Activated CD4-positive, alpha-beta T cell treated with anti-CD3 and anti-CD28 coated beads, Interleukin-2, amount 10 ng/mL, durations not matched to agents 7 days and 5 days (primary cell): ENCODE measurements around the gene CCDC159. TPM values are rescaled to one million over a fixed set of nuclear protein-coding genes. Genes with fewer than 3 reads are reported as not detected.
"Not testable (repeated sequence)": the region's sequence is repeated elsewhere in the genome, so short reads cannot be mapped to it uniquely, and the experiment has no call there.

ENCODE experiments used
- CTCF ChIA-PET: fragments of 350-600 bp; sonication (Branson Sonifier 250); formaldehyde crosslinking; loops from one replicate; lab custom pipeline; 2021; ENCODE audit warnings: antibody characterized with exemption; lab: Charles Lee
- POLR2A ChIA-PET: fragments of 350-600 bp; sonication (Branson Sonifier 250); formaldehyde crosslinking; loops from one replicate; lab custom pipeline; 2021; ENCODE audit warnings: antibody characterized with exemption; lab: Charles Lee
- DNase-seq: peaks from one replicate; pipeline ENCODE4 v3.0.0-alpha.2; 2020
- H3K27ac Mint-ChIP-seq: one replicate; pipeline ENCODE4 v1.8.0; 2021; ENCODE audit warnings: mild to moderate bottlenecking, moderate library complexity, mixed read lengths
- H3K27me3 Mint-ChIP-seq: one replicate; pipeline ENCODE4 v1.8.0; 2021; ENCODE audit warnings: mixed read lengths
- H3K36me3 Mint-ChIP-seq: one replicate; pipeline ENCODE4 v1.8.0; 2021; ENCODE audit warnings: low read depth, mixed read lengths
- H3K4me1 Mint-ChIP-seq: one replicate; pipeline ENCODE4 v1.8.0; 2021; ENCODE audit warnings: mixed read lengths
- H3K4me3 Mint-ChIP-seq: one replicate; pipeline ENCODE4 v1.8.0; 2021; ENCODE audit warnings: mild to moderate bottlenecking, moderate library complexity, mixed read lengths
- H3K9me3 Mint-ChIP-seq: one replicate; pipeline ENCODE4 v1.8.0; 2021; ENCODE audit warnings: mixed read lengths
- total RNA-seq, 2 experiments: library from RNA; stranded (reverse); gene quantifications; one replicate each; pipeline ENCODE4 v1.2.3, GENCODE V29; 2021

The CCDC159 gene
- total RNA-seq, 2 experiments from 2014 or later: 18.0 to 20.5 TPM

- CTCF ChIA-PET: interaction anchor here (0.6 to 2.0 kb wide), 12 partner anchors 8 to 161 kb away, joined by 3 to 12 read pairs (median 4); partner anchors contain the start of genes CCDC159, ODAD3, PRKCSH and TMEM205
- Mint-ChIP-seq H3K27me3 (no peaks in the 10 kb centered on the region), H3K4me1 (peaks cover 35% of the 10 kb centered on the region), H3K27ac (no peak overlapping the region), H3K36me3 (peaks cover 18% of the 10 kb centered on the region), H3K9me3 (peaks cover 2% of the 10 kb centered on the region), H3K4me3 (no peak overlapping the region)
- POLR2A ChIA-PET: interaction anchor here (0.6 to 1.5 kb wide), 4 partner anchors 15 to 680 kb away, joined by 3 to 5 read pairs (median 3); partner anchors contain the start of genes CCDC159 and TMEM205
- peak; percentile 88 for DNase-seq
Observed at GRCh38 chr19:11375143-11375948, 29.0 kb downstream of the CCDC159 start.

- H3K27me3 Mint-ChIP-seq: peaks cover 4% of the 10 kb centered on the region
- peak overlapping the region; percentile 82 for H3K27ac Mint-ChIP-seq
- peaks cover 48% of the 10 kb centered on the region for H3K4me1 Mint-ChIP-seq
- H3K9me3 Mint-ChIP-seq: peaks cover 2% of the 10 kb centered on the region
- POLR2A ChIA-PET: no interaction called here
- CTCF ChIA-PET: interaction anchor here (0.7 to 1.6 kb wide), 9 partner anchors 9 to 119 kb away, joined by 3 to 10 read pairs (median 4); partner anchors contain the start of genes ODAD3 and PRKCSH
- peak overlapping the region; percentile 47 for H3K4me3 Mint-ChIP-seq
- DNase-seq: peak; percentile 47
- peaks cover 18% of the 10 kb centered on the region for H3K36me3 Mint-ChIP-seq
Observed at GRCh38 chr19:11377237-11377636, 30.9 kb downstream of the CCDC159 start.

- DNase-seq: no peak
- ChIA-PET POLR2A (no interaction called here), CTCF (interaction anchor here (0.7 to 1.6 kb wide), 8 partner anchors 9 to 105 kb away, joined by 3 to 10 read pairs (median 3); no protein-coding TSS in a partner anchor)
- Mint-ChIP-seq H3K9me3 (peaks cover 2% of the 10 kb centered on the region), H3K27me3 (peaks cover 7% of the 10 kb centered on the region), H3K27ac (peak overlapping the region; percentile 22), H3K4me3 (no peak overlapping the region), H3K36me3 (peaks cover 18% of the 10 kb centered on the region), H3K4me1 (peaks cover 52% of the 10 kb centered on the region)
Observed at GRCh38 chr19:11377756-11378155, 31.4 kb downstream of the CCDC159 start.

GRCh38 chr19:11378319-11379189 is 32.2 kb downstream of the CCDC159 start:
- H3K9me3 Mint-ChIP-seq: peaks cover 2% of the 10 kb centered on the region
- H3K27me3 Mint-ChIP-seq: peaks cover 14% of the 10 kb centered on the region
- DNase-seq: no peak

GRCh38 chr19:11379269-11379845 is 33.0 kb downstream of the CCDC159 start:
- peak overlapping the region; percentile 21 for H3K27ac Mint-ChIP-seq
- CTCF ChIA-PET: interaction anchor here (1.4 to 2.4 kb wide), 2 partner anchors 22 to 28 kb away, joined by 4 to 7 read pairs; no protein-coding TSS in a partner anchor
- peaks cover 18% of the 10 kb centered on the region for H3K36me3 Mint-ChIP-seq
- H3K9me3 Mint-ChIP-seq, DNase-seq, H3K4me3 Mint-ChIP-seq, POLR2A ChIA-PET: not testable (repeated sequence)
- H3K27me3 Mint-ChIP-seq: peaks cover 16% of the 10 kb centered on the region
- peaks cover 50% of the 10 kb centered on the region for H3K4me1 Mint-ChIP-seq

More at GRCh38 chr19:11378319-11379189, 32.2 kb downstream of the CCDC159 start:
- Mint-ChIP-seq H3K4me1 (peaks cover 50% of the 10 kb centered on the region), H3K4me3 (no peak overlapping the region), H3K27ac (no peak overlapping the region), H3K36me3 (peaks cover 18% of the 10 kb centered on the region)
- ChIA-PET CTCF (interaction anchor here (1.4 to 1.6 kb wide), 2 partner anchors 12 to 104 kb away, joined by 3 to 10 read pairs; no protein-coding TSS in a partner anchor), POLR2A (no interaction called here)

GRCh38 chr19:11379857-11380350 is 33.6 kb downstream of the CCDC159 start:
- Mint-ChIP-seq H3K4me1 (peaks cover 50% of the 10 kb centered on the region), H3K9me3 (peaks cover 2% of the 10 kb centered on the region), H3K36me3 (peaks cover 18% of the 10 kb centered on the region), H3K27ac (peak overlapping the region; percentile 98), H3K4me3 (peak overlapping the region; percentile 83), H3K27me3 (peaks cover 22% of the 10 kb centered on the region)
- no peak for DNase-seq
- ChIA-PET POLR2A (no interaction called here), CTCF (interaction anchor here (1.4 to 2.4 kb wide), 4 partner anchors 10 to 56 kb away, joined by 4 to 28 read pairs (median 12); partner anchors contain the start of genes ODAD3 and PRKCSH)

- Mint-ChIP-seq H3K27me3 (peaks cover 22% of the 10 kb centered on the region), H3K36me3 (peaks cover 17% of the 10 kb centered on the region), H3K4me1 (peaks cover 46% of the 10 kb centered on the region), H3K27ac (peak overlapping the region; percentile 98), H3K9me3 (peaks cover 2% of the 10 kb centered on the region), H3K4me3 (peak overlapping the region; percentile 83)
- CTCF ChIA-PET: interaction anchor here (0.6 to 2.7 kb wide), 27 partner anchors 10 to 429 kb away, joined by 3 to 28 read pairs (median 4); partner anchors contain the start of genes ELOF1, ODAD3, PRKCSH and SPC24
- peak; percentile 99 for DNase-seq
- POLR2A ChIA-PET: interaction anchor here (0.5 to 2.0 kb wide), 4 partner anchors 20 to 1186 kb away, joined by 3 to 7 read pairs (median 4); partner anchors contain the start of gene ODAD3
Observed at GRCh38 chr19:11380653-11381537, 34.6 kb downstream of the CCDC159 start.

GRCh38 chr19:11382898-11383705 is 36.8 kb downstream of the CCDC159 start:
- Mint-ChIP-seq H3K4me3 (peak overlapping the region; percentile 32), H3K4me1 (peaks cover 37% of the 10 kb centered on the region), H3K9me3 (no peaks in the 10 kb centered on the region), H3K27me3 (peaks cover 24% of the 10 kb centered on the region), H3K36me3 (peaks cover 8% of the 10 kb centered on the region), H3K27ac (peak overlapping the region; percentile 36)
- CTCF ChIA-PET: interaction anchor here (0.6 to 2.7 kb wide), 17 partner anchors 9 to 385 kb away, joined by 3 to 17 read pairs (median 4); partner anchors contain the start of genes ECSIT, ODAD3, PRKCSH and SWSAP1
- peak; percentile 34 for DNase-seq
- POLR2A ChIA-PET: interaction anchor here (0.6 kb wide), 1 partner anchor 108 kb away, joined by 3 read pairs; no protein-coding TSS in a partner anchor

- CTCF ChIA-PET: interaction anchor here (0.7 to 2.0 kb wide), 13 partner anchors 9 to 99 kb away, joined by 3 to 12 read pairs (median 4); partner anchors contain the start of genes ODAD3, PRKCSH and SWSAP1
- Mint-ChIP-seq H3K9me3 (no peaks in the 10 kb centered on the region), H3K4me1 (peaks cover 35% of the 10 kb centered on the region), H3K27ac (no peak overlapping the region), H3K27me3 (peaks cover 24% of the 10 kb centered on the region), H3K4me3 (no peak overlapping the region), H3K36me3 (peaks cover 4% of the 10 kb centered on the region)
- no peak for DNase-seq
- POLR2A ChIA-PET: interaction anchor here (0.6 kb wide), 1 partner anchor 108 kb away, joined by 3 read pairs; no protein-coding TSS in a partner anchor
Observed at GRCh38 chr19:11383706-11384048, 37.4 kb downstream of the CCDC159 start.

GRCh38 chr19:11384778-11385129 is 38.4 kb downstream of the CCDC159 start:
- no peak overlapping the region for H3K4me3 Mint-ChIP-seq
- peaks cover 24% of the 10 kb centered on the region for H3K27me3 Mint-ChIP-seq
- H3K9me3 Mint-ChIP-seq: no peaks in the 10 kb centered on the region
- CTCF ChIA-PET: interaction anchor here (0.9 kb wide), 1 partner anchor 36 kb away, joined by 3 read pairs; no protein-coding TSS in a partner anchor
- no peak overlapping the region for H3K27ac Mint-ChIP-seq
- no peak for DNase-seq
- POLR2A ChIA-PET: no interaction called here
- H3K4me1 Mint-ChIP-seq: peaks cover 32% of the 10 kb centered on the region
- H3K36me3 Mint-ChIP-seq: peaks cover 4% of the 10 kb centered on the region
